Astrocyte (in vitro differentiated cells and primary cell): ENCODE results near the gene NEURL3. TPM values are rescaled to one million over a fixed set of nuclear protein-coding genes. Genes with fewer than 3 reads are reported as not detected.

Source experiments
- DNase-seq: peaks from one replicate; pipeline ENCODE4 v3.0.0-alpha.2; 2010; ENCODE audit warnings: low read depth
- FAIRE-seq: peaks from 2 replicates; lab custom pipeline; 2011; peaks lifted over from hg19 to GRCh38; lab: Jason Lieb, UNC
- H2AFZ ChIP-seq: 2 replicates; pipeline ENCODE4 v1.6.0; 2012; ENCODE audit warnings: low read depth, low read length, inconsistent platforms
- H3K27ac ChIP-seq: 2 replicates; pipeline ENCODE4 v1.5.1; 2011; ENCODE audit warnings: low read depth, low read length, inconsistent platforms
- H3K27me3 ChIP-seq: 2 replicates; pipeline ENCODE4 v1.6.0; 2011; ENCODE audit warnings: low read length, inconsistent platforms; ENCODE audit not compliant: insufficient read depth
- H3K36me3 ChIP-seq: 2 replicates; pipeline ENCODE4 v1.5.1; 2011; ENCODE audit warnings: low read length, inconsistent platforms; ENCODE audit not compliant: insufficient read depth
- H3K4me1 ChIP-seq: 2 replicates; pipeline ENCODE4 v1.5.1; 2011; ENCODE audit warnings: low read length, inconsistent platforms; ENCODE audit not compliant: insufficient read depth
- H3K4me2 ChIP-seq: 2 replicates; pipeline ENCODE4 v1.6.0; 2012; ENCODE audit warnings: low read length, inconsistent platforms
- H3K4me3 ChIP-seq: 2 replicates; pipeline ENCODE4 v1.5.1; 2011; ENCODE audit warnings: low read depth, mild to moderate bottlenecking, low read length, inconsistent platforms; ENCODE audit not compliant: insufficient read depth
- H3K79me2 ChIP-seq: 2 replicates; pipeline ENCODE4 v1.6.0; 2012; ENCODE audit warnings: mild to moderate bottlenecking, low read length, inconsistent platforms; ENCODE audit not compliant: insufficient read depth
- H3K9ac ChIP-seq: 2 replicates; pipeline ENCODE4 v1.6.0; 2012; ENCODE audit warnings: mild to moderate bottlenecking, low read length, inconsistent platforms
- H3K9me3 ChIP-seq: 2 replicates; pipeline ENCODE4 v1.5.1; 2012; ENCODE audit warnings: low read depth, mild to moderate bottlenecking, low read length, inconsistent platforms; ENCODE audit not compliant: insufficient read depth
- H4K20me1 ChIP-seq: 2 replicates; pipeline ENCODE4 v1.6.0; 2012; ENCODE audit warnings: low read length, inconsistent platforms; ENCODE audit not compliant: insufficient read depth
- H3K27ac Mint-ChIP-seq: one replicate; pipeline ENCODE4 v1.8.0; 2021; ENCODE audit warnings: mild to moderate bottlenecking, mixed read lengths; ENCODE audit not compliant: unreplicated experiment
- H3K27me3 Mint-ChIP-seq: one replicate; pipeline ENCODE4 v1.8.0; 2021; ENCODE audit warnings: low read depth, mixed read lengths; ENCODE audit not compliant: unreplicated experiment
- H3K36me3 Mint-ChIP-seq: one replicate; pipeline ENCODE4 v1.8.0; 2021; ENCODE audit warnings: low read depth, mixed read lengths; ENCODE audit not compliant: unreplicated experiment
- H3K4me1 Mint-ChIP-seq: one replicate; pipeline ENCODE4 v1.8.0; 2021; ENCODE audit warnings: low read depth, mixed read lengths; ENCODE audit not compliant: unreplicated experiment
- H3K4me3 Mint-ChIP-seq: one replicate; pipeline ENCODE4 v1.8.0; 2021; ENCODE audit warnings: mild to moderate bottlenecking, moderate library complexity, mixed read lengths; ENCODE audit not compliant: unreplicated experiment
- H3K9me3 Mint-ChIP-seq: one replicate; pipeline ENCODE4 v1.8.0; 2021; ENCODE audit warnings: mild to moderate bottlenecking, mixed read lengths; ENCODE audit not compliant: unreplicated experiment
- CTCF ChIP-seq: IDR thresholded peaks from 2 replicates; pipeline ENCODE4 v1.5.1; 2011; ENCODE audit warnings: low read depth, mild to moderate bottlenecking, inconsistent platforms, low read length, moderate library complexity; ENCODE audit not compliant: insufficient read depth
- EZH2 ChIP-seq: IDR thresholded peaks from 2 replicates; pipeline ENCODE4 v1.6.1; 2012; ENCODE audit warnings: mild to moderate bottlenecking, low read length, inconsistent platforms; ENCODE audit not compliant: insufficient read depth
- total RNA-seq: library from RNA; stranded (reverse); gene quantifications from 2 replicates; pipeline ENCODE4 v1.2.1, GENCODE V29; 2021

NEURL3 gene
- total RNA-seq, 1 donor from 2014 or later, result 0.34 TPM

GRCh38 chr2:96491860-96492497 is 13.2 kb downstream of the NEURL3 start:
- no peak for FAIRE-seq
- H3K27ac ChIP-seq, result no peak overlapping the region
- H3K27me3 Mint-ChIP-seq, result no peaks in the 10 kb centered on the region
- TF ChIP-seq EZH2, result no peak
- no peak for TF ChIP-seq CTCF
- no peak overlapping the region for H3K4me3 ChIP-seq
- no peaks in the 10 kb centered on the region for H4K20me1 ChIP-seq
- H3K4me2 ChIP-seq, result no peak overlapping the region
- no peak for DNase-seq
- H3K9ac ChIP-seq, result no peak overlapping the region
- H3K27me3 ChIP-seq, result peaks cover 11% of the 10 kb centered on the region
- H2AFZ ChIP-seq, result no peak overlapping the region
- no peak overlapping the region for H3K4me3 Mint-ChIP-seq
- no peaks in the 10 kb centered on the region for H3K4me1 Mint-ChIP-seq
- no peaks in the 10 kb centered on the region for H3K36me3 Mint-ChIP-seq
- H3K79me2 ChIP-seq, result no peaks in the 10 kb centered on the region
- no peaks in the 10 kb centered on the region for H3K4me1 ChIP-seq
- peaks cover 12% of the 10 kb centered on the region for H3K9me3 Mint-ChIP-seq
- no peak overlapping the region for H3K27ac Mint-ChIP-seq
- H3K9me3 ChIP-seq, result no peaks in the 10 kb centered on the region
- no peaks in the 10 kb centered on the region for H3K36me3 ChIP-seq

- TF ChIP-seq EZH2 (no peak), CTCF (no peak)
- no peaks in the 10 kb centered on the region for H3K79me2 ChIP-seq
- H3K27ac Mint-ChIP-seq, result no peak overlapping the region
- no peak overlapping the region for H3K27ac ChIP-seq
- no peak overlapping the region for H3K4me2 ChIP-seq
- H4K20me1 ChIP-seq, result no peaks in the 10 kb centered on the region
- no peak overlapping the region for H2AFZ ChIP-seq
- no peak for FAIRE-seq
- no peak overlapping the region for H3K4me3 Mint-ChIP-seq
- no peaks in the 10 kb centered on the region for H3K27me3 Mint-ChIP-seq
- H3K4me3 ChIP-seq, result no peak overlapping the region
- no peaks in the 10 kb centered on the region for H3K36me3 Mint-ChIP-seq
- peaks cover 6% of the 10 kb centered on the region for H3K4me1 Mint-ChIP-seq
- H3K9me3 Mint-ChIP-seq, result peaks cover 8% of the 10 kb centered on the region
- peaks cover 4% of the 10 kb centered on the region for H3K4me1 ChIP-seq
- H3K27me3 ChIP-seq, result peaks cover 8% of the 10 kb centered on the region
- no peaks in the 10 kb centered on the region for H3K36me3 ChIP-seq
- no peaks in the 10 kb centered on the region for H3K9me3 ChIP-seq
- no peak for DNase-seq
- no peak overlapping the region for H3K9ac ChIP-seq
Observed at GRCh38 chr2:96489663-96490062, 15.5 kb downstream of the NEURL3 start.

GRCh38 chr2:96489261-96489660 is 15.9 kb downstream of the NEURL3 start:
- H3K27me3 ChIP-seq, result peaks cover 8% of the 10 kb centered on the region
- Mint-ChIP-seq H3K27me3 (peaks cover 2% of the 10 kb centered on the region), H3K9me3 (peaks cover 7% of the 10 kb centered on the region), H3K27ac (no peak overlapping the region), H3K4me3 (no peak overlapping the region), H3K4me1 (peaks cover 6% of the 10 kb centered on the region), H3K36me3 (no peaks in the 10 kb centered on the region)
- DNase-seq (no peak), FAIRE-seq (no peak)
- H3K4me1 ChIP-seq, result peaks cover 4% of the 10 kb centered on the region
- TF ChIP-seq EZH2 (no peak), CTCF (no peak)
- H4K20me1 ChIP-seq, result no peaks in the 10 kb centered on the region
- H3K4me3 ChIP-seq, result no peak overlapping the region
- H3K27ac ChIP-seq, result no peak overlapping the region
- no peaks in the 10 kb centered on the region for H3K79me2 ChIP-seq
- no peak overlapping the region for H3K9ac ChIP-seq
- no peaks in the 10 kb centered on the region for H3K9me3 ChIP-seq
- H3K4me2 ChIP-seq, result no peak overlapping the region
- no peaks in the 10 kb centered on the region for H3K36me3 ChIP-seq
- no peak overlapping the region for H2AFZ ChIP-seq
